SU-DHL-6 (cell line): ENCODE measurements around the gene PODN.

Experiments
- H2AFZ ChIP-seq: fragments of 200-600 bp; sonication (generic); 2 replicates; pipeline ENCODE4 v1.6.1; 2014; ENCODE audit warnings: low read depth, mild to moderate bottlenecking, moderate library complexity, mixed read lengths, antibody characterized with exemption, low read length; ENCODE audit not compliant: severe bottlenecking
- H3F3A ChIP-seq: fragments of 200-600 bp; shearing (Covaris generic); 2 replicates; pipeline ENCODE4 v1.6.0; 2016; ENCODE audit warnings: antibody characterized with exemption, mild to moderate bottlenecking; ENCODE audit not compliant: insufficient read depth
- H3K27ac ChIP-seq: fragments of 200-600 bp; sonication (generic); 2 replicates; pipeline ENCODE4 v1.5.1; 2016; ENCODE audit warnings: low read depth, mild to moderate bottlenecking, low read length, moderate library complexity, mixed read lengths
- H3K27me3 ChIP-seq: fragments of 200-600 bp; sonication (generic), shearing (Covaris generic); 2 replicates; pipeline ENCODE4 v1.6.0; 2014; ENCODE audit warnings: mild to moderate bottlenecking, low read length
- H3K36me3 ChIP-seq: fragments of 200-600 bp; sonication (generic); 2 replicates; pipeline ENCODE4 v1.6.1; 2014; ENCODE audit warnings: mild to moderate bottlenecking, low read length, mixed read lengths
- H3K4me2 ChIP-seq: fragments of 300-600, 200-600 bp; shearing (Covaris generic), sonication (generic); 2 replicates; pipeline ENCODE4 v1.6.0; 2014; ENCODE audit warnings: low read length, low read depth, mild to moderate bottlenecking; ENCODE audit not compliant: poor library complexity, severe bottlenecking
- H3K4me3 ChIP-seq: fragments of 200-600 bp; sonication (generic); 2 replicates; pipeline ENCODE4 v1.5.1; 2014; ENCODE audit warnings: antibody characterized with exemption, low read length, mild to moderate bottlenecking, mixed read lengths; ENCODE audit not compliant: insufficient read depth, poor library complexity, severe bottlenecking
- H3K79me2 ChIP-seq: fragments of 200-600 bp; sonication (generic); 2 replicates; pipeline ENCODE4 v1.6.1; 2014; ENCODE audit warnings: mild to moderate bottlenecking, low read length, moderate library complexity; ENCODE audit not compliant: insufficient read depth
- H3K9ac ChIP-seq: fragments of 200-600 bp; sonication (generic); 2 replicates; pipeline ENCODE4 v1.7.0; 2014; ENCODE audit warnings: mild to moderate bottlenecking, low read length
- H3K9me2 ChIP-seq: fragments of 200-600 bp; sonication (generic); replicated peaks from 2 replicates; pipeline ENCODE4 v1.6.1; 2014; ENCODE audit warnings: low read length; ENCODE audit not compliant: insufficient read depth
- H3K9me3 ChIP-seq: fragments of 200-600 bp; sonication (generic); 2 replicates; pipeline ENCODE4 v1.6.1; 2014; ENCODE audit warnings: low read length, mixed read lengths; ENCODE audit not compliant: insufficient read depth
- H4K20me1 ChIP-seq: fragments of 200-600 bp; sonication (generic); 2 replicates; pipeline ENCODE4 v1.6.1; 2014; ENCODE audit warnings: low read depth, mild to moderate bottlenecking, antibody characterized with exemption, low read length, moderate library complexity, mixed read lengths
- EZH2phosphoT487 ChIP-seq: fragments of 200-600 bp; sonication (generic), shearing (Covaris generic); conservative IDR thresholded peaks from 2 replicates; pipeline ENCODE4 v1.6.1; 2018; ENCODE audit warnings: mild to moderate bottlenecking, antibody characterized with exemption, low read length, moderate library complexity, mixed read lengths
- TF ChIP-seq, protein P1 (sequence below): fragments of 200-600 bp; sonication (generic); IDR thresholded peaks from one replicate; pipeline ENCODE4 v1.5.1; 2017; ENCODE audit warnings: antibody characterized with exemption, mild to moderate bottlenecking, low read length, moderate library complexity; ENCODE audit not compliant: insufficient read depth, poor library complexity, severe bottlenecking

PODN gene

GRCh38 chr1:53050310-53050709, 11.7 kb upstream of the PODN start:
- no peak overlapping the region for H3K4me3 ChIP-seq
- no peak overlapping the region for H3K4me2 ChIP-seq
- H3K27ac ChIP-seq = no peak overlapping the region

DNA sequence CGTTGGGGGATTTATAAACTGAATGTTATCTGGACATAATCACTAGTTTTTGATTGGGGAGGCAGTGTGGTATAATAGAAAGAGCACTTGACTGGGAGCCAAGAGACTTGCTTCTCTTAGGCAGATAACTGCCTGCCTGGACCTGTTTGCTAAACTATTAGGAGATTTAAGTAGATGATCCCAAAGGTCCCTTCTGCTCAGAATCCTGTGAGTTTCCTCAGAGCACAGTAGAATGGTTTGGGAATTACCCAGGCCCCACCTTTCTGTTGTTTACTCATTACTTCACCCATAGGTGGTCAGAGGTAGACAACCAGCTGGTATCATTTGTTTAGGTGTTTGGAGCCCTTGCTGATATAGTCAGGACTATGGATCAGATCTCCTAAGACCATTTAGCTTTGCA, 10.3 kb upstream of the PODN start:
- Histone ChIP-seq H3K27ac (no peak overlapping the region), H3K9me3 (no peaks in the 10 kb centered on the region), H3K36me3 (peaks cover 5% of the 10 kb centered on the region; the same call in 1 of the 2 replicates), H3K27me3 (no peaks in the 10 kb centered on the region), H3K9ac (no peak overlapping the region), H3K4me2 (no peak overlapping the region), H3K9me2 (no peaks in the 10 kb centered on the region), H3K4me3 (no peak overlapping the region), H3K79me2 (no peaks in the 10 kb centered on the region), H4K20me1 (no peaks in the 10 kb centered on the region), H3F3A (no peaks in the 10 kb centered on the region), H2AFZ (no peak overlapping the region)
- no peak for TF ChIP-seq EZH2phosphoT487
- TF ChIP-seq, protein P1, sequence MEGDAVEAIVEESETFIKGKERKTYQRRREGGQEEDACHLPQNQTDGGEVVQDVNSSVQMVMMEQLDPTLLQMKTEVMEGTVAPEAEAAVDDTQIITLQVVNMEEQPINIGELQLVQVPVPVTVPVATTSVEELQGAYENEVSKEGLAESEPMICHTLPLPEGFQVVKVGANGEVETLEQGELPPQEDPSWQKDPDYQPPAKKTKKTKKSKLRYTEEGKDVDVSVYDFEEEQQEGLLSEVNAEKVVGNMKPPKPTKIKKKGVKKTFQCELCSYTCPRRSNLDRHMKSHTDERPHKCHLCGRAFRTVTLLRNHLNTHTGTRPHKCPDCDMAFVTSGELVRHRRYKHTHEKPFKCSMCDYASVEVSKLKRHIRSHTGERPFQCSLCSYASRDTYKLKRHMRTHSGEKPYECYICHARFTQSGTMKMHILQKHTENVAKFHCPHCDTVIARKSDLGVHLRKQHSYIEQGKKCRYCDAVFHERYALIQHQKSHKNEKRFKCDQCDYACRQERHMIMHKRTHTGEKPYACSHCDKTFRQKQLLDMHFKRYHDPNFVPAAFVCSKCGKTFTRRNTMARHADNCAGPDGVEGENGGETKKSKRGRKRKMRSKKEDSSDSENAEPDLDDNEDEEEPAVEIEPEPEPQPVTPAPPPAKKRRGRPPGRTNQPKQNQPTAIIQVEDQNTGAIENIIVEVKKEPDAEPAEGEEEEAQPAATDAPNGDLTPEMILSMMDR = no peak

More at GRCh38 chr1:53050310-53050709, 11.7 kb upstream of the PODN start:
- TF ChIP-seq EZH2phosphoT487 = no peak
- TF ChIP-seq, protein P1 = no peak
- Histone ChIP-seq H3K9ac (no peak overlapping the region), H3K9me2 (no peaks in the 10 kb centered on the region), H3F3A (no peaks in the 10 kb centered on the region), H3K27me3 (no peaks in the 10 kb centered on the region), H3K36me3 (peaks cover 5% of the 10 kb centered on the region; the same call in 1 of the 2 replicates), H4K20me1 (no peaks in the 10 kb centered on the region), H3K79me2 (no peaks in the 10 kb centered on the region), H2AFZ (no peak overlapping the region), H3K9me3 (no peaks in the 10 kb centered on the region)

GRCh38 chr1:53057127-53057526, 4.9 kb upstream of the PODN start:
- H3K36me3 ChIP-seq = no peaks in the 10 kb centered on the region
- no peak overlapping the region for H3K9ac ChIP-seq

More at GRCh38 chr1:53057127-53057526, 4.9 kb upstream of the PODN start:
- Histone ChIP-seq H3K4me3 (no peak overlapping the region), H3K4me2 (no peak overlapping the region), H3F3A (no peaks in the 10 kb centered on the region), H2AFZ (no peak overlapping the region), H3K27ac (no peak overlapping the region), H3K9me3 (no peaks in the 10 kb centered on the region), H3K79me2 (no peaks in the 10 kb centered on the region), H3K27me3 (no peaks in the 10 kb centered on the region), H3K9me2 (no peaks in the 10 kb centered on the region), H4K20me1 (no peaks in the 10 kb centered on the region)
- no peak for TF ChIP-seq EZH2phosphoT487
- TF ChIP-seq, protein P1 = no peak
